Ishikawa (cell line): ENCODE results near the gene GLI3.

ENCODE experiments used
- CREB1 ChIP-seq: IDR thresholded peaks from 2 replicates; pipeline ENCODE4 v1.6.1; 2012; ENCODE audit warnings: low read depth
- EGR1 ChIP-seq: IDR thresholded peaks from 2 replicates; pipeline ENCODE4 v1.6.1; 2012
- EP300 ChIP-seq: IDR thresholded peaks from 2 replicates; pipeline ENCODE4 v1.6.1; 2012; ENCODE audit warnings: borderline replicate concordance
- MAX ChIP-seq: IDR thresholded peaks from 2 replicates; pipeline ENCODE4 v1.6.1; 2012
- NFIC ChIP-seq: IDR thresholded peaks from 2 replicates; pipeline ENCODE4 v1.6.1; 2012
- RAD21 ChIP-seq: IDR thresholded peaks from 2 replicates; pipeline ENCODE4 v1.6.1; 2012; ENCODE audit warnings: low read depth
- TAF1 ChIP-seq: IDR thresholded peaks from 2 replicates; pipeline ENCODE4 v1.6.1; 2012; ENCODE audit warnings: low read depth, mild to moderate bottlenecking
- YY1 ChIP-seq: IDR thresholded peaks from 2 replicates; pipeline ENCODE4 v1.6.1; 2012; ENCODE audit warnings: low read depth
- ZBTB7A ChIP-seq: IDR thresholded peaks from 2 replicates; pipeline ENCODE4 v1.6.1; 2012; ENCODE audit warnings: low read depth
- TF ChIP-seq, protein P1 (sequence below): IDR thresholded peaks from 2 replicates; pipeline ENCODE4 v1.6.1; 2012
- TF ChIP-seq, protein P2 (sequence below): IDR thresholded peaks from 2 replicates; pipeline ENCODE4 v1.6.1; 2012; ENCODE audit warnings: low read depth, mild to moderate bottlenecking

DNA sequence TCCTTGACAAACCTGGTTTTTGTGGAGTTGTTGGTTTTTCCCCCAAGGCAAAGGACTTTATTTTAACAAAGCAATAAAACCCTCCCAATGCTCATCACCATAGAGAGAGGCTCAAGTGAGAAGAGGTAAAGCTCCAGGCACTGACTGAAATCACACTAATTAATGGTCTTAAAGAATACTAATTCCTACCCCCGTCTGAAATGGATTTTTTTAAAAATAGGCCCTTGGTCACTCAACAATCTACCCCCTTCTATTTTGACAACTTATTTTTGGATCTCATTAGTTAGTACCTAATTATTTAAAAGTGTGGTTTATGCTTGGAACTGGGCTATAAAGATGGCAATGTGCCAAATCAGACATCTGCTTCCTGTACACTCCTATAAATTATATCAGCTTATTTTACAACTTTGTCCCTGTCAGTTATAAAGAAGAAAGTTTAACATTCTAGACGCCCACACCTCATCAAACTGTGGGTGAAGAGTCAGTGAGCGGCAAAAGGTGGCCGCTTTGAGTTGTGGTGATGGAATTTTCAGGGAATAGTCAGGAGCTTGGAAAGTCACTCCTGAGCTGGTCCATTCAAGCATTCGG lies 10.6 kb downstream of the GLI3 start:
- TF ChIP-seq EP300 (no peak), EGR1 (no peak), CREB1 (no peak), TAF1 (no peak), YY1 (no peak), RAD21 (no peak), MAX (no peak), NFIC (no peak), ZBTB7A (no peak)
- TF ChIP-seq, protein P1, sequence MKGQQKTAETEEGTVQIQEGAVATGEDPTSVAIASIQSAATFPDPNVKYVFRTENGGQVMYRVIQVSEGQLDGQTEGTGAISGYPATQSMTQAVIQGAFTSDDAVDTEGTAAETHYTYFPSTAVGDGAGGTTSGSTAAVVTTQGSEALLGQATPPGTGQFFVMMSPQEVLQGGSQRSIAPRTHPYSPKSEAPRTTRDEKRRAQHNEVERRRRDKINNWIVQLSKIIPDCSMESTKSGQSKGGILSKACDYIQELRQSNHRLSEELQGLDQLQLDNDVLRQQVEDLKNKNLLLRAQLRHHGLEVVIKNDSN: no peak
- TF ChIP-seq, protein P2, sequence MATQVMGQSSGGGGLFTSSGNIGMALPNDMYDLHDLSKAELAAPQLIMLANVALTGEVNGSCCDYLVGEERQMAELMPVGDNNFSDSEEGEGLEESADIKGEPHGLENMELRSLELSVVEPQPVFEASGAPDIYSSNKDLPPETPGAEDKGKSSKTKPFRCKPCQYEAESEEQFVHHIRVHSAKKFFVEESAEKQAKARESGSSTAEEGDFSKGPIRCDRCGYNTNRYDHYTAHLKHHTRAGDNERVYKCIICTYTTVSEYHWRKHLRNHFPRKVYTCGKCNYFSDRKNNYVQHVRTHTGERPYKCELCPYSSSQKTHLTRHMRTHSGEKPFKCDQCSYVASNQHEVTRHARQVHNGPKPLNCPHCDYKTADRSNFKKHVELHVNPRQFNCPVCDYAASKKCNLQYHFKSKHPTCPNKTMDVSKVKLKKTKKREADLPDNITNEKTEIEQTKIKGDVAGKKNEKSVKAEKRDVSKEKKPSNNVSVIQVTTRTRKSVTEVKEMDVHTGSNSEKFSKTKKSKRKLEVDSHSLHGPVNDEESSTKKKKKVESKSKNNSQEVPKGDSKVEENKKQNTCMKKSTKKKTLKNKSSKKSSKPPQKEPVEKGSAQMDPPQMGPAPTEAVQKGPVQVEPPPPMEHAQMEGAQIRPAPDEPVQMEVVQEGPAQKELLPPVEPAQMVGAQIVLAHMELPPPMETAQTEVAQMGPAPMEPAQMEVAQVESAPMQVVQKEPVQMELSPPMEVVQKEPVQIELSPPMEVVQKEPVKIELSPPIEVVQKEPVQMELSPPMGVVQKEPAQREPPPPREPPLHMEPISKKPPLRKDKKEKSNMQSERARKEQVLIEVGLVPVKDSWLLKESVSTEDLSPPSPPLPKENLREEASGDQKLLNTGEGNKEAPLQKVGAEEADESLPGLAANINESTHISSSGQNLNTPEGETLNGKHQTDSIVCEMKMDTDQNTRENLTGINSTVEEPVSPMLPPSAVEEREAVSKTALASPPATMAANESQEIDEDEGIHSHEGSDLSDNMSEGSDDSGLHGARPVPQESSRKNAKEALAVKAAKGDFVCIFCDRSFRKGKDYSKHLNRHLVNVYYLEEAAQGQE: no peak
